NCI-H69 (cell line): ENCODE measurements around the gene ANO6.
"Not testable (repeated sequence)": the region's sequence is repeated elsewhere in the genome, so short reads cannot be mapped to it uniquely, and the experiment has no call there.

Experiments used
- DNase-seq: peaks from one replicate; lab custom pipeline; 2025; lab: John Stamatoyannopoulos, UW

Gene ANO6

DNA sequence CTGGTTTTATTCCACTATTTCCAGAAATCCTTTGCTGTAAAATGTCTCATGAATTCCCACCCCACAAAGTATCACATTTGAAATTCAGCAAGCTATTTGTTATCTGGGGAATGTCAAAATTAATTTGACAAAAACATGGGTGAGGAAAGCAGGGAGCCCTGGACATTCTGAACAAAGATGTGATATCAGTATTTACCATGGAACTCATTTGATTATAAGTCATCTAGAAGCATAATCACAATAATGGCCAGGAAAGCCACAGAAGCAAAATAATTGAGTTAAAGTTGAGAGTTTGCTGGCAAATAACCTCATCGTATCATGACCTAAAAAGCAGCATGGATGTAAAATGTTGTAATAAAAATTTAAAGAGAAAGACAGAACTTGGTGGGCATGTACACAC lies 96.1 kb downstream of the ANO6 start:
- no peak for DNase-seq

- no peak for DNase-seq
Observed at GRCh38 chr12:45314770-45315169, 98.9 kb downstream of the ANO6 start.

- DNase-seq, result no peak
Observed at GRCh38 chr12:45315462-45315861, 99.6 kb downstream of the ANO6 start.

GRCh38 chr12:45317261-45317660 lies 101.4 kb downstream of the ANO6 start:
- not testable (repeated sequence) for DNase-seq

- DNase-seq, result no peak
Observed at GRCh38 chr12:45322810-45323209, 106.9 kb downstream of the ANO6 start.

- DNase-seq, result no peak
Observed at GRCh38 chr12:45324391-45324790, 108.5 kb downstream of the ANO6 start.

DNA sequence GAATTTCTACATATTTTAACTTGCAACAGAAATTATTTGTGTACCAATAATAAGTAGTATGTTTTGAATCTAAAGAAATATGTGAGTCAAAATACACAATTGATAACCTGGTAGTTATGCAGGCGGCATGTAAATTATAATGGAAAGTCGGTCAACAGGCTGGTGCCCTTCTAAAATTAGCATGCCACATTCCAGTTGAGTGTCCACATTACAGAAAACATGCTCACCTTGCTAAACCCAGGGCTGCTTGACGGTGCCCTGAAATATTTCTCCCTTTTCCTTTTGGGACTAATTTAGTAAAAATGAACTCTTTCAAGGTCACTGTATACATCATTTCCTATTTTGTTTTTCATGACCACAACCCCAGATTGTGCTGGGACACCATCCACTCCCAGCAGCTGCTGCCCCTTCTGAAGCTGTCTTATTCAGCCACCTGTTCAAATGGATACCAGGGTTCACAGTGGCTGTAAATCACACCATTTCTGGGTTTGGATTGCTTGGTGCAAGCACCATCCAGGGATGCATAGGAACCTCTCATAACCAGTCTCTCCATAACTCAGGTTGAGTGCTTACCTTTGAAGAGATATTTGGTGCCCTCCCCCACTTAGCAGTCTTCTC lies 110.6 kb downstream of the ANO6 start:
- DNase-seq, result no peak

DNA sequence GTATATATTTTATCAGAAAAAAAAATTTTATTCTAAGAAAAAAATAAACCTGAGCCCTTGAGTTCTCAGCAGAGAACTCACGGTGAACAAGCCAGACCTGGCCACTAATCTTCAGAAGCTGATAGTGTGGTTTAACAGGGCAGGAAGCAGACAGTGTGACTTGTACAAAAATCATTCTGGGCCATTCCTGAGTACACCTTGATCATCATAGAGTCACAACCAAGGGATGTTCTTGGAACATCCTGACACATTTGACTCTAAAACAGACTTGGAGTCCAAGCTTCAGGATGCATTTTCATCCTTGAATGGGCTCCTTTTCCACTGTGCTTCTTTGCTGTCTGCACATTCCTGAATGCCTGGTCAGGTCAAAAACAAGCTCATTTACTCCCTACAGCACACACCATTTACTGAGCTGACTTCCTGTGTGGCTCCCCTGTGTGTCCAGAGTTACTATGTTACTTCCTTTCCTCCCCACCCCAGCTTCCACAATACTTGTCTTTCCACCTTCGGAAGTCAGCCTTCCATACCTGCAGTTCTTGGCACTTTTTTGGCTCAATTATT lies 112.0 kb downstream of the ANO6 start:
- peak; percentile 20 for DNase-seq

DNA sequence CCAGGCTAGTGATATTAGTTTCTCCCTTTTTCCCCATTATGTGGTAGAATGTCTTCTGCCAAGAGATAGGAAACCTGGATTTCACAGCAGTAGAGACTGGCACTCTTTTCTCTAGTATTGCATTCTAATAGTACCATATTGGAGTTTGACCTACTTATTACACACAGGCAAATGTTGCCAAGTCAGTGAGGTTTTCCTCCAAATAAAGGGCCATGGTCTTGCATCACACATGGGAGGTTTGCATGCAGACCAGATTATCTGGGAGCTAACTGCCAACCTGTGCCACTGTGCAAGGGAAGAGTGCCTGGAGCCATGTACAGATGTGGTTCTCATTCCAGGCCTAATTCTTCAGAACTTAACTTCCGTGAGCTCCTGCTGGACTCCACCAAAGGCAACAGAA lies 113.3 kb downstream of the ANO6 start:
- no peak for DNase-seq

DNA sequence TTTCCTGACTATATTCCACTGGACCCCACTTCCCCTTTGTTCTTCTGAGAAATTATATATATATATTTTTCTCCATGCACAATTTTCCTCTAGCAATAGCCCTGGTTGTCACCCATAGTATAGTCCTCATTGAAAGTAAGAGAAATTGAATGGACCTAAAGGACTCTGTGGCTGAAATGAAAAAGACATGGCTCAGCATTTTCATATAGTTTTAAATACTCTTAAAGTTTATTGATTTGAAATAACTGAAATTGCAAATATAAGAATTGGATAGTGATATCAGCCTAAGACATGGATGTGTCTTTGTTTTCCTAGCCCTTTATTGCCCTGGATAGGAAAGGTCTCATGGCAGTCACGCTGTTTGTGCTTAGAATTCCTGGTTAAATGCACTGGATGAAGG lies 113.8 kb downstream of the ANO6 start:
- no peak for DNase-seq

DNA sequence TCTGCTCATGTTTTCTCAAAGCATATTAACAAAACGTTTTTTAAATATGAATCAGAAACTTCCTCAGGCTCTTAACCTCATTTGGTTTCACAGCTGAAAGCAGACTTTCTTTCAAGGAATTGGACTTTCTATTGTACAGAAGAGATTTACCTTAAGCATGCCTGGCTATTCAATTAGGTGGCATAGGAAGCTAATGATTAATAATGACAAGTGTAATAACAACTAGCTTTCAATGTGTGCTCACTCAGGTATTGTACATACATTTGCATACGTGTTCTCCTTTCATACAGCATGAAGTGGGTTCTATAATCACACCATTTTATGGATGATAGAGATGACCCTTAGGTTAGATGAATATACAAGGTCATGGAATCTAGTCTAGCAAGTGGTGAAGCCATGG lies 115.7 kb downstream of the ANO6 start:
- DNase-seq, result no peak

DNA sequence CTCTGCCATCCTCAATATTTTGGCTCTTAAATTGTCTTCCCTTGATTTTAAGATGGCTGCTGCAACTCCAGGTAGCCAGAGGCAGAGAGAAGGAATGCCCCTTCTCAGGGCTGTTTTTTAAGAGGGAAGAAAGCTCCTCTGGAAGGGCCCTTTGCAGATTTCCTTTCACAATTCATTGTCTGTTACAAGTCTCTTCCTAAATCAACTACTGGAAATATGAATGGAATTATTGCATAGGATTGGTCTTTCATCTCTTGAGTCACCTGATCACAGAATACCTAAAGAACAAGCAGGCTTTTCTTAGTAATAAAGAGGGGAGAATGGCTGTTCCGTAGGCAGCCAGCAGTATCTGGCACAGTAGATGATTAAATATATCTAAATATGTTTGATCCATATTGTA lies 118.5 kb downstream of the ANO6 start:
- no peak for DNase-seq

DNA sequence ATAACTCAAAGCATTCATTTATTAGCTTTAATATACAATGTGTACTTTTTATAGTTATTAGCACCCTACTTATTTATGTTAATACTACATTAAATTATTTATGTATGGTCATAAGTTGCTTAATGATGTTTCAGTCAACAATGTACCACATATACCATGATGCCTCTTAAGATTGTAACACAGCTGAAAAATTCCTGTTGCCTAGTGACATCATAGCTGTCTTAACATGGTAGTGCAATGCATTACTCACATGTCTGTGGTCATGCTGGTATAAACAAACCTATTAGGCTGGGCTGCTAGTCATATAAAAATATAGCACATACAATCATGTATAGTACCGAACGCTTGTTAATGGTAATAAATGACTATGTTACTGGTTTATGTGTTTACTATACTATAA lies 120.4 kb downstream of the ANO6 start:
- DNase-seq, result peak; percentile 22

DNA sequence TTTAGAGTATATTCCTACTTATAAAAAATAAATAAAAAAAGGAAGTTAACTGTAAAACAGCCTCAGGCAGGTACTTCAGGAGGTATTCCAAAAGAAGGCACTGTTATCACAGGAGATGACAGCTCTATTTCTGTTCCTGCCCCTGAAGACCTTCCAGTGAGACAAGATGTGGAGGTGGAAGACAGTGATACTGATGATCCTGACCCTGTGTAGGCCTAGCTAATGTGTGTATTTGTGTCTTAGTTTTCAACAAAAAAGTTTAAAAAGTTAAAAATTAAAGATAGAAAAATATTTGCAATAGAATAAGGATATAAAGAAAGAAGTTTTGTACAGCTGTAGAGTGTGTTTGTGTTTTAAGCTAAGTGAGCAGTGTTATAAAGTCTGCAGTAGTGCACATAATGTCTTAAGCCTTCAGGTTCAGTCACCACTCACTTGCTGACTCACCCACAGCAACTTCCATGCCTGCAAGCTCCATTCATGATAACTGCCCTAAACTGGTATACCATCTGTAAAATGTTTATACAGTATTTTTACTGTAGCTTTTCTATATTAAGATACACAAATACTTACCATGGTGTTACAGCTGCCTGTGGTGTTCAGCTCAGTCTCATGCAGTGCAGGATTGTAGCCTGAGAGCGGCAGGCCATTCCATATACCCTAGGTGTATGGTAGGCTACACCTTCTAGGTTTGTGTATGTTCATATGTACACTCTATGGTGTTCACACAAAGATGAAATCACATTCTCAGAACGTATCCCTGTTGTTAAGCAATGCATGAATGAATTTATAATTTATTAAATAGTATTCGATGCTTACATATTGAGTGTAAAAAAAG lies 121.1 kb downstream of the ANO6 start:
- DNase-seq, result peak; percentile 48

DNA sequence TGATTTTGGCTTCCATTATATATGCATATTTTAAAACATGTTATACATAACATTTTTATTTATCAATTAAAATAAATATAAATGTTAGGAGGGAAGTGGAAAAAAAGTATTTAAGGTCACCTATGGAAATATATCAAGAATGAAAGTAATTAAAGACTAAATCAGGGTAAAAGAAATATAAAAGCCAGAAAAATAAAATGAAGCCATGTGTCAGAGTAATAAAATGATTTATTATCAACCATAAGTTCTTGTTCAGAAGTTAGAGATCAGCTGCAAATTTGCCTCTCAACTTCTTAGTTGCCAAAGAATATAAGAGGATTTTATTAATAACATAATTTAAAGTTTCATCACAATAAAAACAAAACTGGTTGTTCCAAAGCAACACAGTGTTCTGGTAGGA lies 121.9 kb downstream of the ANO6 start:
- DNase-seq, result no peak

GRCh38 chr12:45338272-45338671 lies 122.4 kb downstream of the ANO6 start:
- DNase-seq, result no peak

DNA sequence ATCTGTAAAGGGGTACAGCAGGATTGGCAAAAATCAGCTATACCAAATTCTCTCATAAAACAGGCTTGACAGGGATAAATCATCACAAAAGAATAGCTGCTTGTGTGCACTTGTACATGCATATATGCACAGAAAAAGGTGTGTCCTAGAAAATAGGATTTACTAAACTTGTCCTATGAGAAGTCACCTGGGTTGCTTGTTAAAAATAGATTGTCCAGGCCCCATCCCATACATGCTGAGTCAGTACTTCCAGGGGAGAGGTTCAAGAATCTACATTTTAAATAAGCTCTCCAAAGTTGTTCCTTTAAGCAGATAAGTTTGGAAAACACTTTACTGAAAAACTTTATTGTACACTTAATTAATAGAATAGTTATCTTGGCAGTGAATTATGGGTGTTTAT lies 123.1 kb downstream of the ANO6 start:
- no peak for DNase-seq

- no peak for DNase-seq
Observed at GRCh38 chr12:45342171-45342570, 126.3 kb downstream of the ANO6 start.

DNA sequence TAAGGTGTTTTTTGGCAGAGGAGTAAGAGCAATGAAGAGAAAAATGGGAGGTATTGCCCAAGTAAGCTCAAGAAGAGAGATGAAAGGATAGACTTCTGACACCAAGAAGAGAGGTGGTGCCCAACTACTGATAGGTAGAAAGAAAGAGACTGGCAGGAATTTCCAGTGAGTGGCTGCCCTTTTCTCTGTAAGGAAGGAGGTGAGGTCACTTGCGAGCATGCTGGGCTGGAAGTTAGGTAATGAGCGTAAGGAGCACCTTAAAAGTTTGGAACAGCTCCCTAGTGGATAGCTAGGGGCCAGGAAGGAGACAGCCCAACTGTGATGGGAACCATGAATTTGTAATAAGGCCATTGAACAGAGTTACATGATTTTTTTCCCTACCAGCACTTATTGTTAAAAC lies 127.0 kb downstream of the ANO6 start:
- no peak for DNase-seq

- no peak for DNase-seq
Observed at GRCh38 chr12:45343269-45344051, 127.6 kb downstream of the ANO6 start.

DNA sequence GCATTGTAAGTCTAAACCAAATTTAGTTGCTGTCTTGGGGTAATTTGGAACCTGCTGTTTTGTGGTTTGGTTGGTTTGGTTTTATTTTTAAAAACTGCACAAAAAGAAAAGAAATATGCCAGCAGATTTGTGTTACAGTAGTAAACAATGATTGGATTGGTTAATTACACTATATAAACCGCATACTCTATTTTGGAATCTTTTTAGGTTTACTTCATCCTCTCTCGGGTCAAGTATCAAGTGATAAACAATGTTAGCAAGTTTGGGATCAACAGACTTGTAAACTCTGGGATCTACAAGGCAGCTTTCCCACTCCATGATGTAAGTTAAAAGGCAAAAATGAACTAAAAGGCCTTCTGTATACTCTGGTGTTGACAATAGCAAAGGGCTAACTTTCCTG lies 132.4 kb downstream of the ANO6 start:
- DNase-seq, result no peak

DNA sequence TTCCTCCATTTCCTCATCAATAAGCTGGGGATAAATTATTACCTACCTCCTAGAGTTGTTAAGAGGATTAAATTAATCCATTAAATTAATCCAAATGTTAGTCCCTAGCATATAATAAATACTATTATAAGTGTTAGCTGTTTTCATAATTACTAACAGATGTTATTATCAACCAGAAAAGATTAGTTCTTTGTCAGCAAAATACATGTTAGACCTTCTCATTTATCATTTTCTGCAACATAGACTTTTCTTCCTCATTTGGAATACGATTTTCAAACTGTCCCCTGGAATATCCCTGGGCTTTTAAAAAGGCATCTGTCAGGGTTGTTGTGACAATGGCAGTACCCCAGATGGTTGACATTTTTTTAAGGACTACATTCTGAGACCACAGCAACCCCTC lies 133.1 kb downstream of the ANO6 start:
- no peak for DNase-seq

DNA sequence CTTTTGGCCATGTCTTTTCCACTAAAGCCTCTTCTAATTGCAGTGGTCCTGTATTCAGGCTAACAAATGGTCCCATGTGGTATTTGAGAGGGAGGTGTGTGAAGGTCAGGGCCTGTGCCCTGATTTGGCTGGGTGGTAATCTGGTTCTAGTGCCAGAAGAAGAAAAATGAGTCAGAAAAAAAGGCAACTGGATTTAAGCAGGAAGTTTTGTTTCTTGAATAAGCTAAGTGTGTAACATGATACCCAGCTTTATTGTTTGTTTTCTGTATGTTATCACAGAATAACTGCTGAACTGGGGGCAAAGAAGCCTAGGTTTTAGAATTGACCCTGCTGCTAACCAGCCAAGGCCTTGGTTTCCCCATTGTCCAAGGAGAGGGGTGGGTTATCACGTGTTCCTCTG lies 134.0 kb downstream of the ANO6 start:
- no peak for DNase-seq
